ENCODE measurements around the gene AFTPH. TPM values are rescaled to one million over a fixed set of nuclear protein-coding genes. Genes with fewer than 3 reads are reported as not detected.

The AFTPH gene
- total and polyA plus RNA-seq, 9 of the 15 experiments (the other 6 are each of a cell fraction or from before 2014, with no cell fraction given), result 8.0 to 26.2 (median 13.8) TPM

GRCh38 chr2:64524604-64525316 lies 632 bp downstream of the AFTPH start:
- intact Hi-C loops (cut with micrococcal nuclease), result loop anchor here (2.0 to 5.0 kb wide), 2 partner anchors 103 to 348 kb away; no protein-coding TSS in a partner anchor
- DNase-seq (ENCODE audit: extremely low read depth in 1 of 4, low spot score in 3 of 4) (peak in 1 of 4 experiments; percentile 42), FAIRE-seq (peak; percentile 51), ATAC-seq (peak; percentile 80)
- Histone ChIP-seq H3K27ac (ENCODE audit: extremely low read depth, low read depth, low read length) (peak overlapping the region; percentile 74), H3K27me3 (ENCODE audit: control insufficient read depth in 2 of 2, insufficient read depth in 2 of 2, low read length in 2 of 2) (peaks cover 0 to 4% of the 10 kb centered on the region in 2 experiments; a peak in 3 of 5 replicates), H3K4me2 (ENCODE audit: insufficient read depth, low read length) (peak overlapping the region; percentile 93), H3K36me3 (ENCODE audit: control insufficient read depth, insufficient read depth, low read length) (peaks cover 2% of the 10 kb centered on the region; the same call in 1 of the 3 replicates), H3K9me1 (ENCODE audit: control insufficient read depth, insufficient read depth, low read length) (no peaks in the 10 kb centered on the region), H2AFZ (ENCODE audit: low read depth, low read length) (peak overlapping the region; percentile 84), H3K9me3 (replicated peaks; ENCODE audit: control insufficient read depth, insufficient read depth, low read depth, low read length) (no peaks in the 10 kb centered on the region), H3K79me2 (ENCODE audit: control insufficient read depth, insufficient read depth, low read length) (peaks cover 51% of the 10 kb centered on the region), H3K4me3 (peak overlapping the region; percentile 85), H3K9ac (ENCODE audit: insufficient read depth in 1 of 2, low read depth in 2 of 2, low read length in 2 of 2) (peak overlapping the region; percentile 77 to 96), H4K20me1 (replicated peaks; ENCODE audit: control insufficient read depth, insufficient read depth, low read length) (no peaks in the 10 kb centered on the region; the same call in 1 of the 2 replicates), H3K4me1 (replicated peaks in 1 of 2; ENCODE audit: control insufficient read depth in 2 of 2, insufficient read depth in 2 of 2, low read length in 2 of 2) (peaks cover 0 to 5% of the 10 kb centered on the region in 2 experiments; a peak in 1 of 5 replicates)
- WGBS (ENCODE audit: insufficient coverage, low coverage, missing lambda C conversion rate), result 0% methylated on average over 31 of the region's 48 CpGs
- POLR2A ChIA-PET, result interaction anchor here (0.6 to 1.5 kb wide), 12 partner anchors 9 to 554 kb away, joined by 3 to 4 read pairs (median 3); no protein-coding TSS in a partner anchor
- in situ Hi-C loops (cut with MboI), result no loop called here
- CTCF ChIA-PET (ENCODE audit: low intra/inter-chr PET ratio), result no interaction called here
- no TSS peak for BruUV-seq (replicated peaks)
- TF ChIP-seq XRCC3 (IDR thresholded peaks at IDR 0.05), result no peak
- TF ChIP-seq KDM4B (IDR thresholded peaks at IDR 0.05; ENCODE audit: borderline replicate concordance in 2 of 2, low read depth in 1 of 2), result no peak
- TF ChIP-seq NR2C1 (IDR thresholded peaks at IDR 0.05), result no peak
- no peak for TF ChIP-seq NR2C1 (tag; IDR thresholded peaks at IDR 0.05)
- no peak for TF ChIP-seq FOXA3 (CRISPR knock-in tag; conservative IDR thresholded peaks at IDR 0.05 in 1 of 2, IDR thresholded peaks at IDR 0.05 in 1 of 2)
- TF ChIP-seq NFXL1 (CRISPR knock-in tag; IDR thresholded peaks at IDR 0.05), result no peak
- no peak for TF ChIP-seq BCLAF1 (IDR thresholded peaks at IDR 0.05; ENCODE audit: borderline replicate concordance in 1 of 2, control insufficient read depth in 1 of 2, low read depth in 2 of 2, low read length in 1 of 2)
- peak; percentile 87 for TF ChIP-seq RBBP5 (IDR thresholded peaks at IDR 0.05; ENCODE audit: borderline replicate concordance, insufficient read depth, low read length, poor library complexity, severe bottlenecking)
- TF ChIP-seq ZNF707 (CRISPR knock-in tag; conservative IDR thresholded peaks at IDR 0.05), result no peak
- TF ChIP-seq ZNF436 (CRISPR knock-in tag; IDR thresholded peaks at IDR 0.05), result no peak
- TF ChIP-seq ZNF766 (CRISPR knock-in tag; conservative IDR thresholded peaks at IDR 0.05), result no peak
- TF ChIP-seq HNRNPLL (IDR thresholded peaks at IDR 0.05; ENCODE audit: low read depth, low read length, poor library complexity, severe bottlenecking), result peak; percentile 97
- no peak for TF ChIP-seq CHAMP1 (IDR thresholded peaks at IDR 0.05)
- no peak for TF ChIP-seq GATAD2B (IDR thresholded peaks at IDR 0.05; ENCODE audit: borderline replicate concordance)
- peak; percentile 62 for TF ChIP-seq RBFOX2 (IDR thresholded peaks at IDR 0.05; ENCODE audit: low read depth, low read length)
- TF ChIP-seq ARNT (IDR thresholded peaks at IDR 0.05), result no peak

Measured in K562 (cell line).